Loucy (cell line): Measurements from ENCODE around the gene BTBD9.

Experiments used
- H2AFZ ChIP-seq: fragments of 200-600 bp; sonication (generic); 2 replicates; pipeline ENCODE4 v1.6.0; 2016; ENCODE audit warnings: antibody characterized with exemption, mild to moderate bottlenecking, low read length, moderate library complexity
- H3F3A ChIP-seq: fragments of 200-600 bp; 2 replicates; pipeline ENCODE4 v1.6.0; 2016; ENCODE audit warnings: antibody characterized with exemption, low read depth, mild to moderate bottlenecking
- H3K27me3 ChIP-seq: fragments of 200-600 bp; sonication (generic); 2 replicates; pipeline ENCODE4 v1.6.1; 2014; ENCODE audit warnings: low read length, mild to moderate bottlenecking; ENCODE audit not compliant: insufficient read depth, poor library complexity, severe bottlenecking
- H3K36me3 ChIP-seq: fragments of 200-600 bp; sonication (generic); 2 replicates; pipeline ENCODE4 v1.6.1; 2016; ENCODE audit warnings: low read length; ENCODE audit not compliant: insufficient read depth
- H3K4me1 ChIP-seq: fragments of 200-600 bp; sonication (generic); 2 replicates; pipeline ENCODE4 v1.5.1; 2014; ENCODE audit warnings: low read length, mild to moderate bottlenecking; ENCODE audit not compliant: insufficient read depth, poor library complexity, severe bottlenecking
- H3K4me2 ChIP-seq: fragments of 200-600 bp; sonication (generic); 2 replicates; pipeline ENCODE4 v1.6.0; 2014; ENCODE audit warnings: antibody characterized with exemption, low read length, low read depth, mild to moderate bottlenecking; ENCODE audit not compliant: poor library complexity, severe bottlenecking
- H3K4me3 ChIP-seq: fragments of 200-600 bp; sonication (generic); 2 replicates; pipeline ENCODE4 v1.5.1; 2014; ENCODE audit warnings: low read length, mild to moderate bottlenecking, mixed read lengths; ENCODE audit not compliant: poor library complexity, severe bottlenecking
- H3K79me2 ChIP-seq: fragments of 200-600 bp; sonication (generic); 2 replicates; pipeline ENCODE4 v1.6.1; 2014; ENCODE audit warnings: low read length; ENCODE audit not compliant: insufficient read depth
- H3K9ac ChIP-seq: fragments of 200-600 bp; sonication (generic); 2 replicates; pipeline ENCODE4 v1.6.0; 2014; ENCODE audit warnings: mild to moderate bottlenecking, low read depth, low read length, moderate library complexity; ENCODE audit not compliant: poor library complexity, severe bottlenecking
- H3K9me2 ChIP-seq: fragments of 200-600 bp; sonication (generic); replicated peaks from 2 replicates; pipeline ENCODE4 v1.6.1; 2016; ENCODE audit warnings: low read depth, low read length, mixed read lengths
- H3K9me3 ChIP-seq: fragments of 200-600 bp; sonication (generic); 2 replicates; pipeline ENCODE4 v1.6.1; 2014; ENCODE audit warnings: mild to moderate bottlenecking, antibody characterized with exemption, low read length, low read depth; ENCODE audit not compliant: insufficient read depth
- H4K20me1 ChIP-seq: fragments of 200-600 bp; sonication (generic); 2 replicates; pipeline ENCODE4 v1.6.0; 2014; ENCODE audit warnings: antibody characterized with exemption, low read length, mild to moderate bottlenecking; ENCODE audit not compliant: insufficient read depth, poor library complexity, severe bottlenecking
- CTCF ChIP-seq: fragments of 200-600 bp; sonication (generic); conservative IDR thresholded peaks from 2 replicates; pipeline ENCODE4 v1.5.1; 2014; ENCODE audit warnings: mild to moderate bottlenecking, antibody characterized with exemption, low read length
- EZH2phosphoT487 ChIP-seq: fragments of 200-600 bp; IDR thresholded peaks from 2 replicates; pipeline ENCODE4 v1.6.1; 2018; ENCODE audit warnings: antibody characterized with exemption, mild to moderate bottlenecking, moderate library complexity, borderline replicate concordance

BTBD9 gene

GRCh38 chr6:38183856-38184584 is 455.7 kb downstream of the BTBD9 start:
- Histone ChIP-seq H3K9ac (no peak overlapping the region), H4K20me1 (no peaks in the 10 kb centered on the region), H3K4me2 (no peak overlapping the region), H3K4me1 (no peaks in the 10 kb centered on the region), H3K27me3 (no peaks in the 10 kb centered on the region), H3K4me3 (no peak overlapping the region), H3K9me2 (no peaks in the 10 kb centered on the region), H3F3A (no peaks in the 10 kb centered on the region), H3K79me2 (no peaks in the 10 kb centered on the region), H3K9me3 (no peaks in the 10 kb centered on the region), H2AFZ (no peak overlapping the region), H3K36me3 (no peaks in the 10 kb centered on the region)
- TF ChIP-seq CTCF, result no peak
- no peak for TF ChIP-seq EZH2phosphoT487

- no peaks in the 10 kb centered on the region for H3K79me2 ChIP-seq
- H3K4me3 ChIP-seq, result no peak overlapping the region
- no peaks in the 10 kb centered on the region for H3F3A ChIP-seq
- no peaks in the 10 kb centered on the region for H3K36me3 ChIP-seq
- H3K9me3 ChIP-seq, result no peaks in the 10 kb centered on the region
- H3K9me2 ChIP-seq, result no peaks in the 10 kb centered on the region
- no peak overlapping the region for H3K4me2 ChIP-seq
- TF ChIP-seq EZH2phosphoT487 (no peak), CTCF (no peak)
- no peaks in the 10 kb centered on the region for H3K27me3 ChIP-seq
- H2AFZ ChIP-seq, result no peak overlapping the region
- no peaks in the 10 kb centered on the region for H4K20me1 ChIP-seq
- H3K9ac ChIP-seq, result no peak overlapping the region
- H3K4me1 ChIP-seq, result no peaks in the 10 kb centered on the region
These were observed 457.3 kb downstream of the BTBD9 start for GRCh38 chr6:38182426-38182825.

- no peaks in the 10 kb centered on the region for H3K27me3 ChIP-seq
These were observed 459.1 kb downstream of the BTBD9 start for GRCh38 chr6:38180586-38180985.

More at GRCh38 chr6:38180586-38180985, 459.1 kb downstream of the BTBD9 start:
- no peak overlapping the region for H3K4me2 ChIP-seq
- TF ChIP-seq CTCF, result no peak
- no peak for TF ChIP-seq EZH2phosphoT487
- H3K9me2 ChIP-seq, result no peaks in the 10 kb centered on the region
- no peak overlapping the region for H3K4me3 ChIP-seq
- H3K4me1 ChIP-seq, result no peaks in the 10 kb centered on the region
- no peaks in the 10 kb centered on the region for H4K20me1 ChIP-seq
- no peaks in the 10 kb centered on the region for H3K36me3 ChIP-seq
- no peaks in the 10 kb centered on the region for H3K9me3 ChIP-seq
- H3K9ac ChIP-seq, result no peak overlapping the region
- no peak overlapping the region for H2AFZ ChIP-seq
- H3K79me2 ChIP-seq, result no peaks in the 10 kb centered on the region
- H3F3A ChIP-seq, result no peaks in the 10 kb centered on the region
